Cardiac fibroblast (primary cell): ENCODE results near the gene CCDC184.

Experiments used
- DNase-seq, 2 donors: peaks; one replicate each; pipeline versions ENCODE4 v3.0.0 to v3.0.0-alpha.2; 2010; ENCODE audit warnings: low read depth in 2 of 2
- H3K4me3 ChIP-seq, 2 donors: replicated peaks in 1 of 2; 1 replicate in 1 of 2; 2 replicates in 1 of 2; pipeline ENCODE4 v1.5.1; 2011; ENCODE audit warnings: low read depth in 2 of 2, low read length in 2 of 2, mild to moderate bottlenecking in 2 of 2, moderate library complexity in 1 of 2
- CTCF ChIP-seq: IDR thresholded peaks from one replicate; pipeline ENCODE4 v1.5.1; 2011; ENCODE audit warnings: low read depth, mild to moderate bottlenecking, low read length, inconsistent platforms

CCDC184 gene

GRCh38 chr12:48179466-48179865, 4.0 kb upstream of the CCDC184 start:
- H3K4me3 ChIP-seq = no peak overlapping the region
- no peak for DNase-seq
- no peak for TF ChIP-seq CTCF

- DNase-seq = no peak
- no peak for TF ChIP-seq CTCF
- no peak overlapping the region for H3K4me3 ChIP-seq
Observed at GRCh38 chr12:48180424-48180823, 3.0 kb upstream of the CCDC184 start.

- no peak for DNase-seq
- TF ChIP-seq CTCF = no peak
Observed at GRCh38 chr12:48180857-48181495, 2.5 kb upstream of the CCDC184 start.

GRCh38 chr12:48182631-48183030, 813 bp upstream of the CCDC184 start:
- peak overlapping the region; percentile 73 to 83 for H3K4me3 ChIP-seq
- TF ChIP-seq CTCF = no peak
- DNase-seq = no peak

More at GRCh38 chr12:48180857-48181495, 2.5 kb upstream of the CCDC184 start:
- H3K4me3 ChIP-seq = no peak overlapping the region

- peak overlapping the region; percentile 73 to 83 for H3K4me3 ChIP-seq
- DNase-seq = no peak
- no peak for TF ChIP-seq CTCF
Observed at GRCh38 chr12:48183876-48184548, 568 bp downstream of the CCDC184 start.

- DNase-seq = no peak
- peak overlapping the region; percentile 5 to 83 for H3K4me3 ChIP-seq
- TF ChIP-seq CTCF = no peak
Observed at GRCh38 chr12:48184549-48184922, 1.1 kb downstream of the CCDC184 start.
